GM19240 (cell line): ENCODE measurements around the gene CR2.
"Not testable (repeated sequence)": the region's sequence is repeated elsewhere in the genome, so short reads cannot be mapped to it uniquely, and the experiment has no call there.

Source experiments
- DNase-seq: peaks from one replicate; pipeline ENCODE4 v3.0.0; 2011; ENCODE audit warnings: low spot score; ENCODE audit not compliant: insufficient read length

Gene CR2

DNA sequence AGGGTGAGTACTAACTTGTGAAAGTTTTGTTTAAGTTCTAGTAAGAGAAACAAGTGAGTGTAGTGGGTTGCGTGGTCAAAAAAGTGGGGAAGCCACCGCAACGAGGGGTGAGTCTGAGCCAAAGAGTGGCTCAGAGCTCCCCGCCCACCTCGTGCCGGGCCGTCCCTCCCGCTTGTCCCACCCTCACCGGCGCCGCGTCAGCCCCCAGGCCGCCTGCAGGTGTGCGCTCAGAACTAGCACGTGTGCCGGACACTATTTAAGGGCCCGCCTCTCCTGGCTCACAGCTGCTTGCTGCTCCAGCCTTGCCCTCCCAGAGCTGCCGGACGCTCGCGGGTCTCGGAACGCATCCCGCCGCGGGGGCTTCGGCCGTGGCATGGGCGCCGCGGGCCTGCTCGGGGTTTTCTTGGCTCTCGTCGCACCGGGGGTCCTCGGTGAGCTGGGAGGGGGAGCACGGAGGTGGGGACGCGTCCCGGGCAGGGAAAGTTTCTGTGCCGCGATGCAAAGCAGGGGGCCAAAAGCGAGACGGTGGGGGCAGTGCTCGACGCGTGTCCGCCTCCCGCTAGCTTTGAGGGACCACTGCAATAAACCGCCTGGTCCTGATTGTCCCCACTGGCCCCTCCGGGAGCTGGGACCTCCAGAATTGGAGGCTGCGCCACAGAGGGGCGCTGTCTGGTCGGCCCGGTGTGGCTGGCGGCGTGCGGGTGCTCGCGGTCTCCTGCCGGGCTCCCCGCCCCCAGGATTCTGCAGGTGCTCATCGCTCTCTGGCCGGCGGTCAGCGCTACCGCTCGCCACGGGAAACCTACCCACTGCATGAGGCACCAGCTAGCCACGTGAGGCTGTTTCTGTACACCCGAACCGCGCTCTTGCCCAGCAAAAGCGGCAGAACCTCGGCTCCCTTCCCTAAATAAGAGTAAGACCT is at the start of gene CR2:
Gene CR2 (plus strand): TSS at position 283 of the 919 bp plus-strand sequence. CDS start 91 bp downstream, at position 374.
- no peak for DNase-seq

GRCh38 chr1:207404849-207405525 is 49.1 kb upstream of the CR2 start:
- peak; percentile 17 for DNase-seq

GRCh38 chr1:207405814-207406213 is 48.3 kb upstream of the CR2 start:
- no peak for DNase-seq

GRCh38 chr1:207407655-207408260 is 46.4 kb upstream of the CR2 start:
- DNase-seq: no peak

DNA sequence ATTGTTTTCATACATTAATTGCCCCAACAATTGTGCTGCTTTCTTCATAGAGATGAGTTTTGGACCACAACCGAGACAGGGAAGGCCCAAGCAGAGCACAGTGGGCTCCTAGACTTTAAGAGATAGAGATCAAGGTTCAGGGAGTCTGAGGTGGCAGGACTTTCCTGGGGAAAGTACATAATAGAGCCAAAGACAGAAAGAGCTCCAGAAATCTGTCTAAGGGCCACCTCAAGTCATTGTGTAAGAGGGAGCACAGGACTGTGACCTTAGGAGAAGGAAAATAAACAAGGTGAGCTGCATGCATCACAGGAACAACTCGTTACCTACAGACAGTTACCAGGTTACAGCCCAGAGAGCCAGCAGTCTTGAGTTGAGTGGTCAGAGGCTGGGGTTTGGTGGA is 41.3 kb upstream of the CR2 start:
- DNase-seq: no peak

DNA sequence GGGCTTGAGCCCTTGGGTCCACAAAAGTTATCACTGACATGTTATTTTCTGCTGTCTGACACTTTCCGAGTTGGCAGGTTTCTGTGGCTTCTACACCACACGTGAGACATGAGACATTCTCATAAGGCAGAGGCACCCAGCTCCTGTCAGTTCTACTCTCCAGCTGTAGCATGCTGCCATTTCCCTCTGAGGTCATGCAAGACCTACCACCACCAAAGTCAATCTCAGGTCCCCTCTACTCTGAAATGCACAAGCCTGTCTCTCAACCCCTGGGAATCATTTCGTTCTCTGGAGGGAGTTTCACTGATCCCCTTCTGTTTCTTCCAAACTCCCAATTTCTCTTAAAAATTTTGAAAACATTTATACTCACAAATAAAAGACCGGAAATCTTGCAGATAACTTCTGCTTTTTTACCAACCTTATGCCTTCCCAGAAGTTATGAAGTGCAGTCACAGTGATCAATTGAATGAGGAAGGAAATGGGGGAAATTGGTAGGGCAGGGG is 39.5 kb upstream of the CR2 start:
- DNase-seq: peak; percentile 72

DNA sequence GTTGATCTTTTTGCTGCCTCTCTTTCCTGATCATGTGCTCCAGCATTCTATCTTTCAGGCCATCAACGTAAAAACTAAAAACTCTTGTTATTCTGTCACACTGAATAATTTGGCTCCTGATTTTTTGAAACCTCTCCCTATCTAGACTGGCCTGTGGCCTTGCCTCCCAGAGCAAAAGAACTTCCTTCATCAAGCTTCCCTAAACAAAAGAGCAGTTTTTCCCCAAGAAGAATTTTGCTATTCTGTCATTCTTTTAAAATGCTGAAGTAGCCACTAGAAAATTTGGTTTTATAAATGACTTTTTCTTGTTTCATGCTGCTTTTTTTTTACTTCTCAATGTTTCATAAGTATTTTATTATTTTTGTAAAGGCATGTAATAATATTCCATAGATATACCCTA is 37.1 kb upstream of the CR2 start:
- no peak for DNase-seq

DNA sequence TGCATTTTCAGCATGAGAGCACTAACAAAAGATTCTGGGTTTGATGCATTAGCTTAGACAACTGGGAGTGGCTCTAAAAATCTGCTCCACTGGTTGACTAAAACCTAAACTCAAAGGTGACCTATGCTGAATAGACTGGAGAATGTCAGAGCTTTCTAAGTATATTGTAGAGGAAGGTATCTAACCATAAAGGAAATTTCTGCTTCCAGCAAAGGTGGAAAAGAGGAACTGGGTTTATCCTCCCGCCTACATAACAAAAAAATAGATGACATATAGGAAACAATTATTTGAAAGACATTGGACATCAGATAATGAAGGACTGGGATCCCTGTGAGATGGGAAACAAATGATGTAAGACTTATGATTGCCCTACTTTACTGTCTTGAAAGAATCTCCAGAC is 35.8 kb upstream of the CR2 start:
- no peak for DNase-seq

DNA sequence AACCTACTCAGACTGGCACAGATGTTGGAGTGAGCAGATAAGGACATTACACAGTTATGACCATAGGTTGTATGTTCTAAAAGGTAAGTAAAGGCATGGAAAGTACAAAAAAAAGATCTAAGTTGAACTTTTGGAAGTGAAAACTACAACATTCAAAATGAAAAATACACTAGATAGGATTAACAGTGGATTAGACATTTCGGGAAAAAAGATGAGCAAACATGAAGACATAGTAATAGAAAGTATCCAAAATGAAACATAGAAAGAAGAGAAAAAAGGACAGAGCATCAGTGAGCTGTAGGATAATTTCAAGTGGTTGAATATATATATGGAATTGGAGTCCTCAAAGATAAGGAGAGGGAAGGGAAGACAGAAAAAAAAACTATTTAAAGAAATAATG is 34.0 kb upstream of the CR2 start:
- DNase-seq: no peak

DNA sequence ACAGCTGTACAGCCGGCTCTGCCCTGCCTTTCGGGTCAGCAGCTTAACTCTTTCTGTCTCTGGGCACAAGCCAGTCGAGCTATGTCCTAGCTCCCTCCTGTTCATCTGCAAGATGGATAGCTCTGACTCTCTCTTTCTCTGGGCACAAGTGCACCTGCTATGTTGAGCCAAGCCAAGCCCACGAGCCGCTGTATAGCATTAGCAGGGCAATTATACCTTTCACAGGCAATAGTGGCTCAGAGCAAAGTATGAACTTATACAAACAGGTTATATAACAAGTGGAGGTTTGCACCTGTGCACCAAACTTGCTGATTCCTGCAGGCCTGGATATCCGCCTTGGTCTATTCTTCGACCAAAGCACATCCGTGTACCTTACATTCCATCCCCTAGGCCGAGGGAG is 33.0 kb upstream of the CR2 start:
- no peak for DNase-seq

DNA sequence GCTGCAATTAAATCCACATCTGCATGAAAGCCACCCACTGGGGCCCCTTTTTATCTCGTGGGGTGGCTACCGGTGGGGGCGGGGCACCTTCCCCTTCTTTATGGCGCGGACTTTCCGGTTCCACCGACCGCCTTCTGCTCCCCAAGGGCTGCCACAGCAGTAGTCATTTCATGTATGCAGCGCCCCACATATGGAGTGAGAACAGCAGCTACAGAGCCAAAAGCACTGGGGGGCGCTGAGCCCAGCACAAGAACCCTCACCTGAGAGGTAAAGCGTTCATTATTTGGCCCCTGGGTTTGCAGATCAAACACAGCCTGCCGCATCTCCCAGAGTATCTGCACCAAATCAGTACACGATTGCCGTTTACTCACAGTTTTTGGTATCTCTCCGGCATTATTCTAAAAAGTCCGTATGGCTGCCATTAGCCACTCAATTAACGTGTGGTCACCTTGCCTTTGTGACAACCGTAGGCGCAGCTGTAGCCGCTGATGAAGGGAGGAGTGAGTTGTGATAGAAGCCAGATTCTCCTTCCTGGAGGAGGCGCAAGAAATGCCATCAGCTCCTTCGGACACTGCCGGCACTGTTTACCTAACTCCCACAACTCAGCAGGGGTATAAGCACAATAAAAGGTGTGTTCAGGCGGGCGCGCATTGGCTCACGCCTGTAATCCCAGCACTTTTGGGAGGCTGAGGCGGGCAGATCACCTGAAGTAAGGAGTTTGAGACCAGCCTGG is 30.4 kb upstream of the CR2 start:
- DNase-seq: no peak

GRCh38 chr1:207424570-207425131 is 29.5 kb upstream of the CR2 start:
- DNase-seq: no peak

DNA sequence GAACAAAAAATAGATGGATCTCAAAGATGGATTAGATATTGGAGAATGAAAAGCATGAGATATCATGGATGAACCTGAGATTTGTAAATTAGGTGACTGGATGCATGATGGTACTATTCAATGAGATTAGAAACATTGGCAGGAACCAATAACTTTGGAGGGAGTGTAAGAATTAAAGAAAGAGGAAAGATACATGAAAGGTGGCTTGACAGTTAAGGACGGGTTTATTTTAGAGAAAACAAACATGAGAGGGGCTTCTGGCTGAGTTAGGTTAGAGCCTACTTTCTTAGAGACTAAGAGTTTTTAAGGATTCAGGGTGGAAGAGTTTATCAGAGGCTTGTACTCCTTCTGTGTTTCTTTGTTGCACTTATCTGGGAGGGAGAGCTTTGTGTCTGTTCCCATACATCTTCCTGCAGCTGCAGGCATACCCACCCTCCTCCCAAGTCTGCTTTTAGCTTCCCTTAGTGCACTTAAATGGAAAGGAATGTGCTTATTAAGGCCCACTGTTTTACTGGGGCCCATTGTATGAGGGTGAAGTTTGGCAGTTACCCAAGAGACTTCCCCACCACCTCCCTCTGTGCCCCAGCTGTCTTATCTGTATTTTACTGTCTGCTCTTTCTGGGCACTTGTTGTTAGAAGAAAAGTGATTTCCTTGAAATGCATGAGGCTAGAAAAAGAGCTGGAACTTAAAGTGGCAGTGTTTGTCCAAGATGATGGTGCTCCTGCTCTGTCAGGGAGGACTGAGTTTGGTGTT is 26.1 kb upstream of the CR2 start:
- no peak for DNase-seq

GRCh38 chr1:207428783-207429182 is 25.3 kb upstream of the CR2 start:
- no peak for DNase-seq

- no peak for DNase-seq
Measured at GRCh38 chr1:207429963-207430362, 24.2 kb upstream of the CR2 start.

DNA sequence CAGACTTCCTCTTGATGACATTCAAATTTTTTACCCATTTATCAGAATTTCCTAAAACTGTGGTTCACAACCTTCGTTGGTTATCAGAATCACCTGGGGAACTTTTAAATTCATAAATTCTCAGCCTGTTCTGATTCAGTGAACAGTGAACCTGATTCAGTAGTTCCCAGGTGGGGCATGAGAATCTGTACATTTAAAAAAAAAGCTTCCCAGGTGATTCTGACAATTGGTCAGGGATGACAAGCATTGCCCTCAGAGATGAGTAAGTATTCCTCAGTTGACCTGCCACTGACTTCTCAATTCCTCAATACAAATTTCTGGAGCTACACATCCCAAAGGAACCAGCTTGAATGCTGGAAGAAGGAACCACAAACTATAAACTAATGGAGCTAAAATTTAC is 23.5 kb upstream of the CR2 start:
- DNase-seq: no peak

GRCh38 chr1:207431508-207431907 is 22.6 kb upstream of the CR2 start:
- no peak for DNase-seq

DNA sequence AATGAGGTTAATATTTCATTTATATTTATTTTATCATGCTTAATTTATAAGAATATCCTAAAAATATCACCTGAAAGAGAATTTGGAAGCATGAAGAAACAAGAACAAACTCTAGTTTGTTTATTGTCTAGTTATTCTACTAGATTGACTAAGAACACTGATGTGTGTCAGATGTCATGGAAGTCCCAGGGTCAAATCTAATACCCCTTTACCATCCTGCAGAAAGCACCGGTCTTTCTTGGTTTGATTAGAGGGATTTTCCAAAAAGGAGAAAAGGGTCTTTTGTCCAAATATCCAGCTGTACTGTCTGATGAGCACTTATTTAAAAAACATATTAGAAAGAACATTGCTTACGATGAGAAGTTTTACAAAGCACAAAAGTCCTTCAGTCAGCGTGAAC is 20.7 kb upstream of the CR2 start:
- DNase-seq: no peak

DNA sequence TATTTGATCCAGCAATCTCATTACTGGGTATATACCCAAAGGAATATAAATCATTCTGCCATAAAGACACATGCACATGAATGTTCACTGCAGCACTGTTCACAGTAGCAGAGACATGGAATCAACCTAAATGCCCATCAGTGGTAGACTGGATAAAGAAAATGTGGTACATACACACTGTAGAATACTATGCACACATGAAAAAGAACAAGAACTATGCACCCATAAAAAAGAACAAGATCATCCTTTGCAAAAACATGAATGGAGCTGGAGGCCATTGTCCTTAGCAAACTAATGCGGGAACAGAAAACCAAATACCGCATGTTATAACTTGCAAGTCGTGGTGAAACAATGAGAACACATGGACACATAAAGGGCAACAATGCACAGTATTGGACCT is 17.4 kb upstream of the CR2 start:
- DNase-seq: not testable (repeated sequence)

DNA sequence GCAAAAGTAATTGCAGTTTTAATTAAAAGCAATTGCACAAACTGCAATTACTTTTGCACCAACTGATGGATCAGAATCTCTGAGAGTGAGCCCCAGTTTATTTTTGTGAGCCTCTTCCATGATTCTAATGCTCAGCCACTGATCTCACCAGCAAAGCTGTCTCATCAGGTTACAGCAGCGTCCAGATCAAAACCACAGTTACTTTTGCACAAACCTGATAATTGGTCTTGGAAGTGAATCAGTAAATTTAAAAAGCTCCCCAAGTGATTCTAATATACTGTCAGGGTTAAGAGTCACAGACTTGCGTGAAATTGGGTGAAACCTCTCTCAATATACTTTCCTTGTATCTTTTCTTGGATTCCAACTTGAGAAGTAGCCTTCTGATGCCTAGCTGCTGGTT is 13.5 kb upstream of the CR2 start:
- no peak for DNase-seq
